Heart left ventricle (tissue), 16 donors: ENCODE data around the gene HHATL. TPM values are rescaled to one million over a fixed set of nuclear protein-coding genes. Genes with fewer than 3 reads are reported as not detected.

ENCODE experiments used
- ATAC-seq, 4 donors: fragments of 200-7000 bp; cut with Tn5 transposase; one replicate each; pipeline ENCODE4 v1.9.1; 2020 to 2022; ENCODE audit warnings: moderate library complexity in 4 of 4, mild to moderate bottlenecking in 3 of 4, moderate number of reproducible peaks in 1 of 4
- DNase-seq, 5 donors: peaks; one replicate each; pipeline ENCODE4 v3.0.0-alpha.2; 2020
- H3K27ac ChIP-seq, 12 donors: fragments of 200-600 bp; sonication (generic) in 4 of 12; one replicate each; pipeline versions ENCODE4 v1.5.0 to v1.8.0; 2016 to 2022; ENCODE audit warnings: mild to moderate bottlenecking in 2 of 12
- H3K27me3 ChIP-seq, 9 donors: fragments of 200-600 bp; sonication (generic) in 2 of 9; one replicate each; pipeline versions ENCODE4 v1.5.1 to v1.8.0; 2016 to 2022; ENCODE audit warnings: mild to moderate bottlenecking in 3 of 9
- H3K36me3 ChIP-seq, 9 donors: fragments of 200-600 bp; sonication (generic) in 2 of 9; one replicate each; pipeline versions ENCODE4 v1.5.0 to v1.8.0; 2018 to 2022; ENCODE audit warnings: mild to moderate bottlenecking in 2 of 9
- H3K4me1 ChIP-seq, 12 donors: fragments of 200-600 bp; sonication (generic) in 4 of 12; one replicate each; pipeline versions ENCODE4 v1.5.0 to v1.8.0; 2016 to 2022; ENCODE audit warnings: mild to moderate bottlenecking in 3 of 12
- H3K4me3 ChIP-seq, 12 donors: fragments of 200-600 bp; sonication (generic) in 4 of 12; one replicate each; pipeline versions ENCODE4 v1.5.0 to v1.8.0; 2017 to 2022; ENCODE audit warnings: mild to moderate bottlenecking in 9 of 12, moderate library complexity in 4 of 12
- H3K9me3 ChIP-seq, 12 donors: fragments of 200-600 bp; sonication (generic) in 4 of 12; one replicate each; pipeline versions ENCODE4 v1.5.0 to v1.8.0; 2016 to 2022; ENCODE audit warnings: mild to moderate bottlenecking in 1 of 12
- POLR2A ChIP-seq, 2 donors: fragments of 450-650 bp; IDR thresholded peaks; one replicate each; pipeline ENCODE4 v1.6.1; 2017; ENCODE audit warnings: antibody characterized with exemption in 2 of 2, mild to moderate bottlenecking in 2 of 2, moderate library complexity in 2 of 2
- WGBS, 4 donors: extraction: QIAGEN DNeasy Blood & Tissue Kit in 2 of 4; methylation state at CpG; one replicate each; pipeline versions ENCODE4 v1.1.5 to v1.1.7; 2013 to 2018; 5-methylcytosine and 5-hydroxymethylcytosine counted together
- intact Hi-C, 10 donors: fragments of 100-400 bp; cut with DNase I; formaldehyde crosslinking; loops; one replicate each; pipeline versions ENCODE4 v1.11.1 to v1.14.2; 2022
- polyA plus RNA-seq, 2 donors: library from polyadenylated mRNA; stranded (reverse); fragments of 200-250 nt; gene quantifications; one replicate each; pipeline ENCODE4 v1.2.3, GENCODE V29; 2013
- total RNA-seq, 9 donors: library from RNA; depleted of rRNA in 2 of 9; stranded (reverse); fragments of >200 nt in 2 of 9; fragmentation: NEBNext Ultra II Directional in 3 of 9; extraction: Animal tissue kit (Norgen Biotek cat#: 25700) in 3 of 9; gene quantifications; one replicate each; pipeline versions ENCODE4 v1.1.0 to v1.2.4, GENCODE V29; 2016 to 2023
- TF ChIP-seq, protein P1 (sequence below), 12 donors: fragments of 200-600 bp; sonication (generic) in 4 of 12; IDR thresholded peaks; one replicate each; pipeline versions ENCODE4 v1.5.0 to v1.8.0; 2018 to 2022; ENCODE audit warnings: antibody characterized with exemption in 12 of 12, mild to moderate bottlenecking in 5 of 12
- donor health status: ischemic (EF 13 %, LVEDD 7.1; RV severe dilation, severe dysfunction).
- donor health status: healthy with polysubstance abuse.
- donor health status: DM: no; HTN: yes; CAD: no.
- donor health status: DM: no; HTN: no; CAD: no.
- donor health status: ischemic (EF 25% LVEDD 6.9; RV normal size, moderate dysfunction).
- donor health status: ischemic (EF 25% LVEDD 5.7; RV mildly dilated, moderate dysfunction).
- donor health status: healthy.
- donor health status: DM: yes; HTN: yes; CAD: no.
- donor health status: ischemic (EF 35%, LVEDD 5.7; RV mildly dilated, moderate dysfunction).
- donor health status: nonischemic (EF 11% LVEDD 7.7; RV severe dilation, severe dysfunction).
- donor health status: DM: yes; HTN: yes; CAD: no.
- donor health status: PGD.
- donor health status: ischemic (EF 29% LVEDD 5.4; RV normal size, mild dysfunction).
- donor health status: nonischemic (EF 23%, LVEDD 6.1; RV moderate dilation, normal function).

The HHATL gene
- total and polyA plus RNA-seq, 11 donors = 188 to 1,023 (median 538) TPM

DNA sequence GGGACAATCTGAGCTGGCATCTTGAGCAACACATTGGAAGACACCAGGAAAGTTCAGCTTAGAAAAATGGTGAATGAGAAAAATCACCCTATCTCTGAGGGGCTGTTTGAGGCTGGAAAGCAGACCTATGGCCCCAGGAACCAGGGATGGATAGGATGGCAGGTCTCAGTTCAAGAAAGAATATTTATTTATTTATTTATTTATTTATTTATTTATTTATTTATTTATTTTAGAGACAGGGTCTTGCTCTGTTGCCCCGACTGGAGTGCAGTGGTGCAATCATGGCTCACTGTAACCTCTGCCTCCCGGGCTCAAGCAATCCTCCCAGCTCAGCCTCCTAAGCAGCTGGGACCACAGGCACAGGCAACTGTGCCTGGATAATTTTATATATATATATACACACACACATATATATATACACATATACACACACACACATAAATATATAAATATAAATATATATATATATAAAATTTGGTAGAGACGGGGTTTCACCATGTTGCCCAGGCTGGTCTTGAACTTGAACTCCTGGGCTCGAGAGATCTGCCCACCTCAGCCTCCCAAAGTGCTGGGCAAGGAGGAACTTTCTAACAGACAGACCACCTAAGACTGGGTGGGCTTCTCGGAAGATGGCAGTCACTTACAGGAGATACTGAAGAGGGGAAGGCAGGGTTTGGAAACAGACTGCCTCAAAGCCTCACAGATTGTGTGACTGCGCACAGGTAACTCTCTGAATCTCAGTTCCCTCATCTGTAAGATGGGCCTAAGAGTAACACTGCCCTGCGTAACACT is 40.8 kb upstream of the HHATL start:
- Histone ChIP-seq H3K4me1 (peaks cover 0 to 68% (median 27%) of the 10 kb centered on the region in 12 donors), H3K4me3 (no peak overlapping the region), H3K9me3 (no peaks in the 10 kb centered on the region), H3K36me3 (no peaks in the 10 kb centered on the region), H3K27ac (peak overlapping the region in 10 of 12 donors; percentile 25 to 94 (median 58)), H3K27me3 (no peaks in the 10 kb centered on the region)
- WGBS, 4 donors = 85 to 98% (median 94%) methylated on average over 7 of the region's 7 CpGs
- intact Hi-C loops = loop anchor here in 6 of 10 donors (2.0 to 10.0 kb wide), 9 partner anchors 41 to 519 kb away; partner anchors contain the start of genes HHATL (in 3 of the 6), ZBTB47 (in 2 of the 6) and NKTR (in 1 of the 6)
- DNase-seq (no peak), ATAC-seq (no peak)
- TF ChIP-seq POLR2A (IDR thresholded peaks at IDR 0.05) = no peak
- TF ChIP-seq, protein P1, sequence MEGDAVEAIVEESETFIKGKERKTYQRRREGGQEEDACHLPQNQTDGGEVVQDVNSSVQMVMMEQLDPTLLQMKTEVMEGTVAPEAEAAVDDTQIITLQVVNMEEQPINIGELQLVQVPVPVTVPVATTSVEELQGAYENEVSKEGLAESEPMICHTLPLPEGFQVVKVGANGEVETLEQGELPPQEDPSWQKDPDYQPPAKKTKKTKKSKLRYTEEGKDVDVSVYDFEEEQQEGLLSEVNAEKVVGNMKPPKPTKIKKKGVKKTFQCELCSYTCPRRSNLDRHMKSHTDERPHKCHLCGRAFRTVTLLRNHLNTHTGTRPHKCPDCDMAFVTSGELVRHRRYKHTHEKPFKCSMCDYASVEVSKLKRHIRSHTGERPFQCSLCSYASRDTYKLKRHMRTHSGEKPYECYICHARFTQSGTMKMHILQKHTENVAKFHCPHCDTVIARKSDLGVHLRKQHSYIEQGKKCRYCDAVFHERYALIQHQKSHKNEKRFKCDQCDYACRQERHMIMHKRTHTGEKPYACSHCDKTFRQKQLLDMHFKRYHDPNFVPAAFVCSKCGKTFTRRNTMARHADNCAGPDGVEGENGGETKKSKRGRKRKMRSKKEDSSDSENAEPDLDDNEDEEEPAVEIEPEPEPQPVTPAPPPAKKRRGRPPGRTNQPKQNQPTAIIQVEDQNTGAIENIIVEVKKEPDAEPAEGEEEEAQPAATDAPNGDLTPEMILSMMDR (IDR thresholded peaks at IDR 0.05) = no peak

DNA sequence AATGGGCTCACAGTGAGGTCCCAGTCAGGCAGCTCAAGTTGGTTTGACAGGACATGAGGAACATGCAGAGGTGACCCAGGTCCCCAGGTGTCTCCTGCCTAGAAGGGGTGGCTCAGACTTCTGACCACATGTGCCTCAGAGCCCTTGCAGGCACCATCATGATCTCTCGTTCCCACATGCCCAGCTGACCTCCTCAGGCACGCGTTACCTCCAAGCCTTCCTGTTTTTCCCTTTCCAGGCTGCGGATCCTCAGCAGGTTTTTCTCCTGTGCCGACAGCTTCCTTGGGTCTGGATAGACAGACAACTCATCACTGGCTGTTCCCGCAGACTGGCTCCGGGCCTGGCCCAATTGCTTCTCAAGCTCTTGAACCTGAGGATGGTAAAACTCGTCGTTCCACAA is 40.1 kb upstream of the HHATL start:
- DNase-seq = no peak
- intact Hi-C loops = loop anchor here in 6 of 10 donors (2.0 to 10.0 kb wide), 9 partner anchors 40 to 518 kb away; partner anchors contain the start of genes HHATL (in 3 of the 6), ZBTB47 (in 2 of the 6) and NKTR (in 1 of the 6)
- TF ChIP-seq, protein P1 (IDR thresholded peaks at IDR 0.05) = no peak
- TF ChIP-seq POLR2A (IDR thresholded peaks at IDR 0.05) = no peak
- Histone ChIP-seq H3K4me3 (no peak overlapping the region), H3K4me1 (peaks cover 0 to 61% (median 25%) of the 10 kb centered on the region in 12 donors), H3K27ac (peak overlapping the region in 3 of 12 donors; percentile 42 to 94 (median 79)), H3K27me3 (no peaks in the 10 kb centered on the region), H3K9me3 (no peaks in the 10 kb centered on the region), H3K36me3 (no peaks in the 10 kb centered on the region)
- 86 to 92% (median 91%) methylated on average over 9 of the region's 9 CpGs for WGBS, 4 donors
- ATAC-seq = no peak

DNA sequence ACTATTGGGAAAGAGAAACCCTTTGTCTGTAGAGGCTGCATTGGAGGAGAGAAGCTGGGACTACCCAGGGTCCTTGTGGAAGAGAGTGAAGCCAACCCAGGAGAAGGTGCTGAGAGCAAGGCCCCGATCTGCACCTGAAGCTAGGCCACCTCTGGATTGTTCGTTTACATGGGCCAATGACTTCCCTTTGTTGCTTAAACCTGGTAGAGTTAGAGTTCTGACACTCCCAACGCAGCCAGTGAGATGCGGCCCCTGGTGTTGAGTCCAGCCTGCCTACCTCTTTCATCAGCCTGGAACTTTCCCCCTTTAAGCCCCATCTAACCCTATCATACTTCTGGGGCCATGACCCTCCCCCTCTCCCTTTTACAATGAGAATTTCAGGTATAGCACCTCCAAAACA is 39.7 kb upstream of the HHATL start:
- DNase-seq (no peak), ATAC-seq (no peak)
- TF ChIP-seq, protein P1 (IDR thresholded peaks at IDR 0.05) = no peak
- no peak for TF ChIP-seq POLR2A (IDR thresholded peaks at IDR 0.05)
- 84 to 99% (median 89%) methylated on average over 4 of the region's 4 CpGs for WGBS, 4 donors
- Histone ChIP-seq H3K36me3 (no peaks in the 10 kb centered on the region), H3K4me3 (no peak overlapping the region), H3K9me3 (no peaks in the 10 kb centered on the region), H3K4me1 (peaks cover 0 to 57% (median 21%) of the 10 kb centered on the region in 12 donors), H3K27me3 (no peaks in the 10 kb centered on the region), H3K27ac (peak overlapping the region in 4 of 12 donors; percentile 42 to 94 (median 86))
- intact Hi-C loops = loop anchor here in 6 of 10 donors (2.0 to 10.0 kb wide), 9 partner anchors 39 to 517 kb away; partner anchors contain the start of genes HHATL (in 3 of the 6), ZBTB47 (in 2 of the 6) and NKTR (in 1 of the 6)

DNA sequence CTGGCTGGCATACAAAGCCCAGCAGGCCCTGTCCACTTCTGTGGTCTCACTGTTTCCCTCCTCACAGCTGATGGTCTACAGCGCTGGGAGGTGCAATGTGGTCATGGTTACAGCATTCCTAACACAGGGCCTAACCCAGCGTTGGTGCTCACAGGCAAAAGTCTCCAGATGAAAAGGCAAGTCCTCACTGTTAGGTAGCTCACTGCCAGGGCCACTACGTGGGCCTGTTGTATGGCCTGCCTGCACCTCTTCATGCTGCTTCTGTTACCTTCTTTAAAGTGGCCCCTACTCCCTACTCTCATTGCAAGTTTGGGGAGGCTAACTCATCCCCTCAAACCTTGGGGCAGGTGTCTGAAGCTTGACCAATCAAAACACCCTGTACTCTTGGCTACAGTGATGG is 39.2 kb upstream of the HHATL start:
- H3K9me3 ChIP-seq = no peaks in the 10 kb centered on the region
- DNase-seq (no peak), ATAC-seq (no peak)
- TF ChIP-seq, protein P1 (IDR thresholded peaks at IDR 0.05) = no peak
- TF ChIP-seq POLR2A (IDR thresholded peaks at IDR 0.05) = no peak
- peak overlapping the region in 7 of 12 donors; percentile 22 to 94 (median 79) for H3K27ac ChIP-seq
- H3K4me3 ChIP-seq = no peak overlapping the region
- H3K36me3 ChIP-seq = no peaks in the 10 kb centered on the region
- H3K4me1 ChIP-seq = peaks cover 0 to 52% (median 19%) of the 10 kb centered on the region in 12 donors
- WGBS, 4 donors = 72 to 81% (median 74%) methylated on average over 3 of the region's 3 CpGs
- no peaks in the 10 kb centered on the region for H3K27me3 ChIP-seq
- intact Hi-C loops = loop anchor here in 8 of 10 donors (2.0 to 10.0 kb wide), 10 partner anchors 39 to 517 kb away; partner anchors contain the start of genes HHATL (in 5 of the 8), ZBTB47 (in 3 of the 8) and NKTR (in 1 of the 8)
